GM23338 (cell line): ENCODE measurements around the gene PPM1H. TPM values are rescaled to one million over a fixed set of nuclear protein-coding genes. Genes with fewer than 3 reads are reported as not detected.

Source experiments
- ATAC-seq: fragments of 200-7000 bp; cut with Tn5 transposase; 3 replicates; pipeline ENCODE4 v1.9.1; 2020
- DNase-seq: peaks from one replicate; pipeline ENCODE4 v3.0.0-alpha.2; 2015; ENCODE audit warnings: low spot score
- H2AFZ ChIP-seq: fragments of 200-600 bp; sonication (generic); 2 replicates; pipeline ENCODE4 v1.8.0; 2016; ENCODE audit warnings: antibody characterized with exemption, mild to moderate bottlenecking, moderate library complexity
- H3F3A ChIP-seq: fragments of 200-600 bp; sonication (generic); replicated peaks from 2 replicates; pipeline ENCODE4 v1.8.0; 2017; ENCODE audit warnings: antibody characterized with exemption, mixed run types, low read depth
- H3K27ac ChIP-seq: fragments of 200-600 bp; sonication (generic); 2 replicates; pipeline ENCODE4 v1.6.1; 2016; ENCODE audit warnings: low read depth
- H3K27me3 ChIP-seq: fragments of 200-600 bp; sonication (generic); 2 replicates; pipeline ENCODE4 v1.8.0; 2016; ENCODE audit warnings: mild to moderate bottlenecking, mixed run types, moderate library complexity; ENCODE audit not compliant: insufficient read depth
- H3K36me3 ChIP-seq: fragments of 200-600 bp; sonication (generic); 2 replicates; pipeline ENCODE4 v1.8.0; 2016; ENCODE audit warnings: mild to moderate bottlenecking; ENCODE audit not compliant: insufficient read depth
- H3K4me1 ChIP-seq: fragments of 200-600 bp; sonication (generic); 2 replicates; pipeline ENCODE4 v1.8.0; 2016; ENCODE audit warnings: mild to moderate bottlenecking, moderate library complexity; ENCODE audit not compliant: insufficient read depth
- H3K4me2 ChIP-seq: fragments of 200-600 bp; sonication (generic); 2 replicates; pipeline ENCODE4 v1.7.1; 2017; ENCODE audit warnings: mixed run types
- H3K4me3 ChIP-seq: fragments of 200-600 bp; sonication (generic); 2 replicates; pipeline ENCODE4 v1.6.1; 2016; ENCODE audit warnings: mixed run types
- H3K79me2 ChIP-seq: fragments of 200-600 bp; sonication (generic); replicated peaks from 2 replicates; pipeline ENCODE4 v1.8.0; 2017; ENCODE audit warnings: mild to moderate bottlenecking; ENCODE audit not compliant: insufficient read depth
- H3K9me2 ChIP-seq: fragments of 200-600 bp; sonication (generic); 2 replicates; pipeline ENCODE4 v1.8.0; 2017; ENCODE audit not compliant: insufficient read depth
- H4K20me1 ChIP-seq: fragments of 200-600 bp; sonication (generic); replicated peaks from 2 replicates; pipeline ENCODE4 v1.8.0; 2017; ENCODE audit warnings: mild to moderate bottlenecking; ENCODE audit not compliant: insufficient read depth
- H3K27ac Mint-ChIP-seq: 2 replicates; pipeline ENCODE4 v1.8.0; 2020; ENCODE audit warnings: inconsistent platforms, mild to moderate bottlenecking, moderate library complexity, mixed read lengths
- H3K27me3 Mint-ChIP-seq: 3 replicates; pipeline ENCODE4 v1.8.0; 2022; ENCODE audit warnings: low read depth, mild to moderate bottlenecking, moderate library complexity, mixed read lengths, inconsistent platforms; ENCODE audit not compliant: insufficient read depth, poor library complexity
- H3K36me3 Mint-ChIP-seq: 3 replicates; pipeline ENCODE4 v1.8.0; 2021; ENCODE audit warnings: low read depth, mild to moderate bottlenecking, inconsistent platforms, moderate library complexity, mixed read lengths
- H3K4me1 Mint-ChIP-seq: 3 replicates; pipeline ENCODE4 v1.8.0; 2020; ENCODE audit warnings: mild to moderate bottlenecking, inconsistent platforms, mixed read lengths
- H3K4me3 Mint-ChIP-seq: 3 replicates; pipeline ENCODE4 v1.8.0; 2021; ENCODE audit warnings: moderate library complexity, mild to moderate bottlenecking, inconsistent platforms, mixed read lengths
- H3K9me3 Mint-ChIP-seq: 3 replicates; pipeline ENCODE4 v1.8.0; 2020; ENCODE audit warnings: moderate library complexity, mild to moderate bottlenecking, inconsistent platforms, mixed read lengths
- CREB1 ChIP-seq: fragments of 250-450 bp; sonication (Bioruptor Pico); IDR thresholded peaks from 2 replicates; pipeline ENCODE4 v1.5.0; 2020; ENCODE audit warnings: low read depth, mild to moderate bottlenecking, moderate library complexity
- CTCF ChIP-seq, 2 experiments: fragments of 200-600 bp in 1 of 2; sonication (generic) in 1 of 2; conservative IDR thresholded peaks; 2 replicates each; pipeline versions ENCODE4 v1.5.1 to v1.6.1; 2016 to 2017; ENCODE audit warnings: antibody characterized with exemption in 2 of 2, low read depth in 2 of 2, mild to moderate bottlenecking in 2 of 2, moderate library complexity in 1 of 2
- ETS1 ChIP-seq: IDR thresholded peaks from 2 replicates; pipeline ENCODE4 v1.6.1; 2016; ENCODE audit warnings: antibody characterized with exemption
- EZH2 ChIP-seq: fragments of 200-600 bp; sonication (generic); IDR thresholded peaks from one replicate; pipeline ENCODE4 v1.8.0; 2017; ENCODE audit warnings: antibody characterized with exemption, mild to moderate bottlenecking, low read depth; ENCODE audit not compliant: unreplicated experiment
- EZH2phosphoT487 ChIP-seq: fragments of 200-600 bp; sonication (generic); IDR thresholded peaks from one replicate; pipeline ENCODE4 v1.8.1; 2018; ENCODE audit warnings: antibody characterized with exemption; ENCODE audit not compliant: unreplicated experiment
- JUNB ChIP-seq: IDR thresholded peaks from one replicate; pipeline ENCODE4 v1.6.1; 2016; ENCODE audit warnings: antibody characterized with exemption; ENCODE audit not compliant: unreplicated experiment
- NANOG ChIP-seq: IDR thresholded peaks from 2 replicates; pipeline ENCODE4 v1.6.1; 2016; ENCODE audit warnings: antibody characterized with exemption, borderline replicate concordance
- POLR2AphosphoS5 ChIP-seq: IDR thresholded peaks from 2 replicates; pipeline ENCODE4 v1.6.1; 2016; ENCODE audit warnings: antibody characterized with exemption, low read depth
- REST ChIP-seq: IDR thresholded peaks from one replicate; pipeline ENCODE4 v1.6.1; 2018; ENCODE audit warnings: antibody characterized with exemption; ENCODE audit not compliant: unreplicated experiment
- STAT1 ChIP-seq: IDR thresholded peaks from one replicate; pipeline ENCODE4 v1.6.1; 2016; ENCODE audit warnings: antibody characterized with exemption; ENCODE audit not compliant: unreplicated experiment
- ZNF114 ChIP-seq: fragments of 250-450 bp; sonication (Bioruptor Pico); IDR thresholded peaks from 2 replicates; pipeline ENCODE4 v1.5.0; 2020; ENCODE audit warnings: mild to moderate bottlenecking, moderate library complexity
- ZNF331 ChIP-seq: fragments of 250-450 bp; sonication (Bioruptor Pico); IDR thresholded peaks from 2 replicates; pipeline ENCODE4 v1.5.0; 2020; ENCODE audit warnings: low read depth, mild to moderate bottlenecking, moderate library complexity
- ZNF462 ChIP-seq: fragments of 250-450 bp; sonication (Bioruptor Pico); IDR thresholded peaks from 2 replicates; pipeline ENCODE4 v1.5.0; 2020; ENCODE audit warnings: mild to moderate bottlenecking, moderate library complexity
- polyA plus RNA-seq: library from polyadenylated mRNA; unstranded; fragments of >200 nt; fragmentation: Nextera tagmentation; extraction: Ambion mirVana; gene quantifications from 2 replicates; pipeline ENCODE4 v1.2.1, GENCODE V29; 2016
- total RNA-seq: library from RNA; depleted of rRNA; stranded (reverse); fragments of >200 nt; shearing (Covaris generic); gene quantifications from 2 replicates; pipeline ENCODE4 v1.2.3, GENCODE V29; 2014

PPM1H gene
- total and polyA plus RNA-seq, 2 experiments from 2014 or later = 11.4 to 41.2 TPM

- Histone ChIP-seq H3K9me2 (no peaks in the 10 kb centered on the region), H3K27me3 (no peaks in the 10 kb centered on the region), H4K20me1 (no peaks in the 10 kb centered on the region), H3F3A (no peaks in the 10 kb centered on the region; the same call in 1 of the 2 replicates), H3K4me3 (no peak overlapping the region), H3K4me1 (peaks cover 29% of the 10 kb centered on the region), H3K4me2 (no peak overlapping the region), H2AFZ (no peak overlapping the region), H3K36me3 (peaks cover 3% of the 10 kb centered on the region; the same call in 1 of the 2 replicates), H3K27ac (no peak overlapping the region), H3K79me2 (no peaks in the 10 kb centered on the region)
- Mint-ChIP-seq H3K36me3 (peaks cover 11% of the 10 kb centered on the region; the same call in 2 of the 3 replicates), H3K4me3 (no peak overlapping the region), H3K27me3 (peaks cover 7% of the 10 kb centered on the region), H3K9me3 (no peaks in the 10 kb centered on the region), H3K27ac (no peak overlapping the region), H3K4me1 (peaks cover 56% of the 10 kb centered on the region)
- DNase-seq = no peak
- ATAC-seq = no peak
- TF ChIP-seq ETS1 (no peak), EZH2phosphoT487 (no peak), ZNF331 (no peak), POLR2AphosphoS5 (no peak), ZNF114 (no peak), EZH2 (no peak), NANOG (no peak), CREB1 (no peak), ZNF462 (no peak), CTCF (conservative IDR thresholded peaks at IDR 0.05; ENCODE audit: low read depth in 2 of 2) (no peak), REST (no peak), JUNB (no peak), STAT1 (no peak)
These were observed 218.0 kb downstream of the PPM1H start for GRCh38 chr12:62716866-62717525.
